HG02759 (cell line): ENCODE data around the gene TNFSF18.
"Not testable (repeated sequence)": the region's sequence is repeated elsewhere in the genome, so short reads cannot be mapped to it uniquely, and the experiment has no call there.

Source experiments
- ATAC-seq: cut with Tn5 transposase; IDR thresholded peaks from one replicate; pipeline ENCODE4 v1.9.1; 2021; ENCODE audit warnings: mild to moderate bottlenecking, moderate library complexity; ENCODE audit not compliant: unreplicated experiment

Gene TNFSF18, protein sequence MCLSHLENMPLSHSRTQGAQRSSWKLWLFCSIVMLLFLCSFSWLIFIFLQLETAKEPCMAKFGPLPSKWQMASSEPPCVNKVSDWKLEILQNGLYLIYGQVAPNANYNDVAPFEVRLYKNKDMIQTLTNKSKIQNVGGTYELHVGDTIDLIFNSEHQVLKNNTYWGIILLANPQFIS

DNA sequence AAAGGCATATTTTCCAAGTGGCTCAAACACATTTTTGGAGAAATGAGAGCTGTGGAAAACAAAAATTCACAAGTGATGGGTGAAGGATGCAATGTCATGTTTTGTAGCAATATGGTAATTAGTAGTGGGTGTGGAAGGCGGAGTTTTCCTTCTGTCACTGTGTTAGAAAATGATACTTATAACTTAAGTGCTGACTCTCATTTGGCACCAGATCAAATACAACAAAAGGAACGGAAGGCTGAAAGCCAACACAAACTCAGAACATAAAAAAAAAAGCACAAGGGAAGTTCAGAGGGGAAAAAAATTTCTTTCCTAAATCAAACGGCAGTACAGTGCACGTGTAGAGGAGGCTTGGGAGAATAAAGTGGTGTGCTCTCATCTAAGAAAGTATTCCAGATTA is at the start of gene TNFSF18:
TNFSF18 (minus strand) TSS at position 77 of the 400 bp plus-strand sequence; CDS start at position 32, 45 bp downstream.
- no peak for ATAC-seq

DNA sequence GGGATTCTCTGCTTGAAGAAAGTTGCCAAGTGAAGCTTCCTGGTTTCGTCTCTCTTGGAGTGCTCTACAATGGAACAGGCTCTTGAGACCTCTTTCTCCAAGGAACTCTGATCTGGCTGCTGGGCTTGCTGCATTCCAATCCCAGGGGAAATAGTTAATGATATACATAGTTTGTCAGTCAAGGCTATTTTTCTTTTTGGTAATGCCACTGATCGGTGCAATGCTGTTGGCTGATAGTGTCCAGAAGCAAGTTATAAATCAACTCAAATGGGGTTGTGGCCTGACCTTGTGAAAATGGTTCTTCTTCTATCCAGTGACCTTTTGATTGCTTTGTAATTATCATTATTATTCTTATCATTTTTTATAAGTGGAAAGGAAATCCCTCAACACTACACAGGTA is 48.4 kb upstream of the TNFSF18 start:
- no peak for ATAC-seq

DNA sequence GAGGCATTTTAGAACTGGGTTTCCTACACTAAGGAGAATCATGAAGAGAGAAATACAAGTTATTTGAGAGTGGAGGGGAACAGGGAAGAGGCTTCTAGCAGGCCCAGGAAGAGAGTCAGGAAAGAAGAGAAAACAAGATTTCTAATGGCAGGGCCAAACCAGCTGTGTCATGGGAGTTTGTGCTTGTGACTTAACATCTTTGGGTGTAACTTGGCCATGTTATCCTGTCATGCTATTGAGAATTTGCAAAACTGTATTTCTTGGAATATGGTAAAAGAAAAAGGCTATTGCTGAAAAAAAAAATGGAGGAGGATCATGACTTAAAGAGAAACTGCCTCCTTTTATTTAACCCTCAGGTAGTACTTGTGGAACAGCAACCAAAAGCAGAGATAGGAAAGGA is 47.4 kb upstream of the TNFSF18 start:
- no peak for ATAC-seq

DNA sequence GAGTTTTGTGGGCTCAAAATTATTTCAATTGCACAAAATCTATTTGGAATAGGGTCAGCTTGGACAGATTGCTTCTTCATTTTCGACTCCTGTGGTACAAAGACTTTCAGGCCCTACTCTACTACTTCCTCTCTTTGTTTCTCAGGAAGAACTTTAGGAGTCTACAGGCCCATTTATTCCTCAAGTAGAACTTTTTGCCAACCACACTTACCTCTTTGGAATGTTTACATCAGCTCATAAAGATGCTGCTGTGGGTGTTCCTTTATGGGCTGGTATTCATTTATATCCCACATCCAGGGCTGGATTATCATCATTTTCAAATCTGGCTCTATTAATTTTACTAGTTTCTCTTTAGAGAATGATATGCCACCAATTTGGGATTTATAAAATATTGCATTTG is 46.3 kb upstream of the TNFSF18 start:
- no peak for ATAC-seq

DNA sequence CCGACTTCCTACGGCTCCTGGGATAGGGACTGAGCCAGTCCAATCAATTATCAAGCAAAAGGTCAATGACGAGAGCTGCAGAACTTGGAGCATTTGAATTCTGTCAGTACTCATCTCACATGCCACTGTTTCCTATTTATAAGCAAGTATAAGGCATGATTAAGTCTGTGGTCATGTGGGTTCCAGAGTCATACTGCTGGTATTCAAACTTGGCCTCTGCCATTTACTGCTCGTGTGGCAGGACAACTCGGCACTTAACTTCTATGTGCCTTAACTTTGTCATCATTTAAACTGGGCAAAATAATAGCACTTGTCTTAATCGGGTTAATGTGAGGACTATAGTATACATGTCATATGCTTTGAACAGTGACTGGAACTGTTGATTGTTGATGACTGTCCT is 44.9 kb upstream of the TNFSF18 start:
- ATAC-seq, result no peak

DNA sequence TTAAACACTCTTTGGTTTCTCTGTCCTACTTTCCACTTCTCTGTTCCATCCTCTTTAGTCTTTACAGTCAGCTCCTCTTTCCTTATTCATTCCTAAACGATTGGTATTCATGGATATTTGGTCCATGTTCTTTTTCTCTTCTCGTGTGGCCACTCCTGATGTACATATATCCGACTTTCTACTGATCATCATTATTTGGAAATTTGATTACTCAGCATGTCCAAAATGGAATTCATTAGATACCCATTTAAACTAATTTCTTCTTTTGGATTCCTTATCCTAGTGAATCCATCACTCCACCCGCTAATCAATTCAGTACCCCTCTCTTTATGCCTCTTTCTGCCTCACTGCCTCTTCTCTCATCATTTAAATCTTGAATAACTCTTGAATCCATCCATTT is 43.8 kb upstream of the TNFSF18 start:
- ATAC-seq, result no peak

DNA sequence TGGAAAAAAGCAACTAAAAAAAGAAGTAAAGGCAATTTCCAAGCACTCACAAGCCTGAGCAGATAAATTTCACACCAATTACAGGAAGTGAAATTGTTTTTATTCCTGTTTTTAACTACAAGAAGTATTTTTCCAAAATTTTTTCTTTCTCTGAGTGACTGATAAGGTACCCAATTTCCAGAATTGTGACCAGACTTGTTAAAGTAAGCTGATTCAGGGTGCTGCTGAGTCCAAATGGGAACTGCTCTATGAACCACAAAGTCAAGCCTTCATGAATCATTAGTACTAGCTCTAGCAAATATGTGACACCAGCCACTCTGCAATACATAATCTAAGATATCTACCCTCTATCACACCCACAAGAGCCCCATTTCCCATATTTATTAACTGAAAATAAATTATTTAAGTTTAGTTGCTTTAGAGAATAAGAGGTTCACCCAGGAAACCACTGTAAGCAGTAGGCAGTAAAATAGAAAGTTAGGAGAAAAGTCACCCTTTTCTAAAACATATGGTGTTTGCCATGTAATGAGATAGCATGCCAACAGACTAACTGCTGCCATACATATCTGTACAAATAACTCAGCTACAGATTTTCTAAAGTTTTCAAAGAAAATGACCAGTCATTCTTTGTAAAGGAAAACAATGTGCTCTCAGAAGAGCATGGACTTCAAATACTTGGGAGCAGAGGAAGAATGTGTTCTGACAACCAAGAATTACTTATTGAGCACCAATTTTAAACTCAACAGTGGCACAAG is 43.1 kb upstream of the TNFSF18 start:
- ATAC-seq, result no peak

DNA sequence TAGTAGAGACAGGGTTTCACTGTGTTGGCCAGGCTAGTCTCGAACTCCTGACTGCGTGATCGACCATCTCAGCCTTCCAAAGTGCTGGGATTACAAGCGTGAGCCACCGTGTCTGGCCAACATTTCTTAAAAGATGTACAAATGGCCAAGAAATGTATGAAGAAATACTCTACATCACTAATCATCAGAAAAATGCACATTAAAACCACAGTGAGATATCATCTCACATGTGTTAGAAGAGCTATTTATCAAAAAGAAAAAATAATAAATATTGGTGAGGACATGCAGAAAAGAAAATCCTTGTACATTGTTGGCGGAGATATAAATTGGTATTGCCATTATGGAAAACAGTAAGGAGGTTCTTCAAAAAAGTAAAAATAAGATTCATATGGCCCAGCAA is 33.6 kb upstream of the TNFSF18 start:
- no peak for ATAC-seq

DNA sequence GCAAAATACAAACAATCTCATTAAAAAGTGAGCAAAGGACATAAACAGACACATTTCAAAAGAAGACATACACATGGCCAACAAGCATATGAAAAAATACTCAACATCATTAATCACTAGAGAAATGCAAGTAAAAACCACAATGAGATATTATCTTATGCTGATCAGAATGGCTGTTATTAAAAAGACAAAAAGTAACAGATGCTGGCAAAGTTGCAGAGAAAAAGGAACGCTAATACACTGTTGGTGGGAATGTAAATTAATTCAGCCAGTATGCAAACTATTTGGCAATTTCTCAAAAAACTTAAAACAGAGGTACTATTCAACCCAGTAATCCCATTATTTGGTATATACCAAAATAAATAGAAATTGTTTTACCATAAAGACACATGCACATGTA is 32.2 kb upstream of the TNFSF18 start:
- ATAC-seq, result no peak

DNA sequence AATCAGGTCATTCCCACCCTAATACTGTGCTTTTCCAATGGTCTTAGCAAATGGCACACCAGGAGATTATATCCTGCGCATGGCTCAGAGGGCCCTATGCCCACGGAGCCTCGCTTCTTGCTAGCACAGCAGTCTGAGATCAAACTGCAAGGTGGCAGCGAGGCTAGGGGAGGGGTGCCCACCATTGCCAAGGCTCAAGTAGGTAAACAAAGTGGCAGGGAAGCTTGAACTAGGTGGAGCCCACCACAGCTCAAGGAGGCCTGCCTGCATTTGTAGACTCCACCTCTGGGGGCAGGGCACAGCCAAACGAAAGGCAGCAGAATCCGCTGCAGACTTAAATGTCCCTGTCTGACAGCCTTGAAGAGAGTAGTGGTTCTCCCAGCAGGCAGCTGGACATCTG is 23.5 kb upstream of the TNFSF18 start:
- ATAC-seq, result not testable (repeated sequence)

DNA sequence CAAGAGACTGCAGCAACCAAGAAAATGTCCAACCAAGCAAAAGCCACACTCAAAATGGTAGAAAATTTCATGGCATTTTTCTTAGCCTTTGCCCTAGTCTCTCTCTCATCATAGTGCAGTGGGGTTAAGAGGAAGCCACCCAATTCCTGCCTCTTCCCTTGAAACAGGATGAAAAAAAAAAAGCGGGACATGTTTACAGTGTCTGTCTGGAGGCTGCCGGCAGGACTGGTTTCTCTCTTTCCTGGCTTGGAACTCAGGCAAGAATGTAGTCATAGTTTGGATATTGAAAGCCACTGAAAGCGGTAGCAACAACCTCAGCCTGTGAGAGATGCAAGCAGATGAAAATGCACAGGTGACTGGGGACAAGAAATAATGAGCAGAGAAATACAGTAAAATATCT is 13.3 kb upstream of the TNFSF18 start:
- ATAC-seq, result no peak

DNA sequence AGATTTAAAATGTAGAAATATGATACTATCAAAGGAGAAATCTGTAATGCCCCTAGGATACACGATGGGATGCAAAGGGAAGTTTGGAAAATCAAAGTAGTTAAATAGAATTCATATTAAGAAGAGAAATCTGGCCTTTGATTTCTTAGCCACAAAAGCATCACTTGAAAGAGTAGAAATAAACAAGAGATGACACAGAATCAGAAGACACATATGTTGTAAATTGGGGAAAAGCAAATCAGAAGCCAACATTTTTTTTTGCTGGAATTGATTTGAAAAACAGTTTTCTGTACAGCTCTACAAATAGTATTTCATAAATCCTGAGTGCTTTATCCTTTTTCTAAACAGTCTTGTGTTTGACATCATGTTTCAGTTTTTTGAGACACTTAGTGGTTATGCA is 12.4 kb upstream of the TNFSF18 start:
- ATAC-seq, result no peak

DNA sequence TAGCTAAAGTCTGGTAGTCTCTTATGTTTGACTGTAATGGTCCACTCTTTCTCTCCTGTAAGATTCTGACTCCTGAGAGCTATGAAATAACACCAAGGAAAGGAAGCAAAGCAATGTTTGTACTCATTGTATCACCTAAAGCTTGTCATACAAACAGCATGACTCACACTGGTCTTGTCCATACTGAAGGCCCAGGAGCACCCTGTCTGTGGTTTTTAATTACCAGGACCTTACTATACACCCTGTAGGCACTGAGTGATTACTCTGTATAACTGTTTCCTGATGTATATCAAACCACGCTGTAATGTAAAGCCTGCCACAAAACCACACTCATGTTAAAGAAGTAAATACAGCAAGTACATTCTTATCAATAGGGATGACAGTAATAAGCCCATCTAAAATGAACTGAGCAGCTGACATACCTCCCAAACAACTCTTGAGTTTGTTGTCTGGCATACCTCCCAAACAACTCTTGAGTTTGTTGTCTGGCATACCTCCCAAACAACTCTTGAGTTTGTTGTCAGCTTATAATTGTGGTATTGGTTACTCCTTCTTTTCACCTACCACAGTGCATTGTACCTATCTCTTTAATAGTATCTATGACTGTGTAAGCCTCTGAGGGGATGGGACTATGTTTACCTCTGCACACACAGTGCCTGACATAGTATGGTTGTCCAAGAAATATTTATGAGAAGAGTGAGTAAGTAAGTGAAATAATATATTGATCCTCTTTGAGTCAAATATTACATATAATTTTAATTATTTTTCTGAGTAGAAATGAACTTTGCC is 11.6 kb upstream of the TNFSF18 start:
- ATAC-seq, result no peak

DNA sequence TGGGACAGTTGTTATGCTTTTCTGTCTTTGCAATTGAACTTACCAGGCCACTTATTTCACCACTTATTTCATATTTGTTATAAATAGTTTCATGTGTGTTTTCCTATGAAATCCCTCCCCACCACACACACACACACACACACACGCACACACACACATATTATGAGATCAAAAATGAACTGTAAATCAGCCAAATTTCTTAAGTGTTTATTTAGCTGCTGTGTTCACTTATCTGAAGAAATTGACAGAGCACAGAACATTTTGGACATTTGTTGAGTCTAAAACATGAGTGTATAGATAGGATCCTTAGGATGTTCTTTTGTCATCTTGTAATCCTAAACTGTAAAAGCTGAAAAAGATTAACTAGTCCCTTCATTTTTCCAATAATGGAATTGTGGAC is 7.8 kb upstream of the TNFSF18 start:
- ATAC-seq, result no peak

DNA sequence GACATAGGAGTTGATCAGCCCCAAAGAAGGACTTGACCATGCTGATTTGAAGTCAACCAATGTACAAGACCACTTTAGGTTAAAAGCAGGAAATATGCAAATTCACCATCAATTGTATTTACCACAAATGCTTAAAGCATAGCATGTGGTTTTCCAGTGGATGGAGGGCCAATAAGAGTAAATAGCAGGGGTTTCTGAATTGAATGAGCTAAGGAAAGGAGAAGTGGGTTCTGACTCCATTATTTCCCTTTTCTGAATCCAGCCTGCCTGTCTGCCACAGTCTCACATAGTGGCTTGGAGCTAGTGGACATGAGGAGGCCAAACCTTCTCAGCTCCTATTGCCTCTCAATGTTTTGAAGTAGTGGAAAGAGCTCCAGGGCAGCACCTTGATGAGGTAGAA is 7.2 kb upstream of the TNFSF18 start:
- no peak for ATAC-seq

DNA sequence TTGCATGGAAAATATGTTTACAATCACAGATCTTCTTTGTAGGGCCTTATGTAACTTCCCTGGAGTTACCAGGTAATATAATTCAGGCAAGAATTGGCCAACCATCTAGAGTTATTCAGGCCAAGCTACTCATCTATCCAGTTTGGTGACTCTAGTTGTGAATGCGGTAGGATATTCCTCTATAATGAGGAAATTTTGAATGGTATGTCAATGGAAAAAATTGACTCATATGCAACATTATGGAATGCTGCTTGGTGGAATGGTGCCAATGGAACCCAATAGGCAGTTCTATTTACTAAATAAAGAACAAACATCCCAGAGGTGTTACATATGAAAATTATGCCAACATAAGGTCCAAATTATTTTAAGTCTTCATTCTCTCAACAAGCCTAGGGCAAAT is 5.6 kb upstream of the TNFSF18 start:
- no peak for ATAC-seq

DNA sequence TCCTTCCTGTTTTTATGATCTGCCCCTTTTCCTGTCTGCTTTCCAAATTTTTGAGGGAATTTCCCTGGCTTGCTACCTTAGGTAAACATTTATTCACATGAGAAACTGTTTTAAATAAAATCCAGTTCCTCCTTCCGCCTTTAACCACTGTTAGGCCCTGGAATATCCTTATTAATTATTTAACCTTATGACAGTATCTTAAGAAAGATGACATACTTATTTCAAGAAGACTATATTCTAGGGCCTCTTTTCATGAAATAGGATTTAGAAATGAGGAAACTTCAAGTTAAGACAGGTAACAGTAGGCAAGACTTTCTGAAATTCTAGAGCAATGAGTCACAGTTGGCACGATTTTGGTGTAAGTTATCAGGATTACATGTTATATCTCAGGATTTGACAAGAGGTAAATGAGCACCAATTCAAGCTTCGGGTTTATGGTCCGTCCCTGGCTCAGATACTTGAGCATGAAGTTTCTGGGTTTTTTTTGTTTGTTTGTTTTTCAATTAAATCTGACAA is 2.0 kb upstream of the TNFSF18 start:
- no peak for ATAC-seq

DNA sequence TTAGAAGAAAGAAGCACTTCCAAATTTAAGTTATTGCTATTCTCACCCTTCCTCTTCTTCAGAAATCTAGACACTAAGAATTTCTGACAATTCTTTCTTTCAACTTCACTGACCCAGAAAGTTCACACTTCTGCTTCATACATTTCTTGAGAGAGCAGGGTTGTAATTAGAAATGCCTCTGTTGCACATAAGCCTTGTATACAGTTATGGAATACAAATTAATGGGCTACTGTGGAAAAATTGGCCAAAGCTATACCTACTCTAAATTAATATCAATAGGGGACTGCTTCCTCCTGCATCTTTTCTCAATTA is 1.5 kb downstream of the TNFSF18 start:
- ATAC-seq, result no peak

DNA sequence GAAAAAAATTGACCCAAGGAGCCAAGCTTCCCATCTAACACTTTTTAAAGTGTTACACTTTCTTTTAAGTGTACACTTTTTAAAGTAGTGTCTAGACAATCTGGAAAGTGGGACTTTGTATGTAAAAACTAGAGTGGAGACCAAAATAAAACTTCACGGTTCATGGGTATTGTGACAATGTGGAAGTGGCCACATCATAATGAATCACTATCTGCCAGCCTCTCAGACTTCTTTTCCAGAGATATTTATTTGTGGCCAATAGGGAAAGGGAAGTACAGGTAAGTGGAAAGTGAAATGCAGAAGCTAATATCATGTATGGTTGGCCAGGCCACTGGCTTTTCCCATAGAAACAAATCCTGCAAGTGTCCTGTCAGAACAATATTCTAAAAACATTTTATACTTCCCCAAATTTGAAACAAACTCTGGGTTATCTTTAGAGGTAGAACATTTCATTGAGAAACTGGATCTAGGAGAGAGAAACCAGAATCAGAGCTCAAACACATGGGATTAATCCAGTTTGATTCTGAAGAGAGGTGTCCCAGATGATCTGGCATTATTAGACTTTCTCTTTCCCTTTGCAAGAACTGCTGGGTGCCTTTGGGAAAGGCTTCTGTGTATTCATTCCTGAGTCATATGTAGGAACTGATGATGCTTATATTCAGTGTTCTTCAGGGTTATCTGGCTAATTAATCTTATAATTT is 2.0 kb downstream of the TNFSF18 start:
- ATAC-seq, result no peak

DNA sequence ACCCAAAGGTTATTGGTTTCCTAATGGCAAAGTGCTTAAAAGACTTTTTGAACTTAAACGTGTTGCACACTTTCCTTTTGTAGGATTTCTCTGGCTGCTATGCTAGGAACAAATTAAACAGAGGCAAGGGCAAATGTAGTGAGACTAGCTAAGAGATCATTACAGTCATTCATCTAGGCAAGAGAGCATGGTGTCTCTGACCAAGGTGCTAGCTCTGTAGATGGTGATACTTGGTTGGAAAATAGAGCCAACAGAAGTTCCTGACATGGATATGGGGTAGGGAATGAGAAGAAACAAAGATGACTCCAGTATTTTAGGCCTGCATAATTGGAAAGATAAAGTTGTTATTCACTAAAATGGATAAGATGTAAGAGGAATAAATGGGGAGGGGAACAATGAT is 6.1 kb downstream of the TNFSF18 start:
- ATAC-seq, result no peak

DNA sequence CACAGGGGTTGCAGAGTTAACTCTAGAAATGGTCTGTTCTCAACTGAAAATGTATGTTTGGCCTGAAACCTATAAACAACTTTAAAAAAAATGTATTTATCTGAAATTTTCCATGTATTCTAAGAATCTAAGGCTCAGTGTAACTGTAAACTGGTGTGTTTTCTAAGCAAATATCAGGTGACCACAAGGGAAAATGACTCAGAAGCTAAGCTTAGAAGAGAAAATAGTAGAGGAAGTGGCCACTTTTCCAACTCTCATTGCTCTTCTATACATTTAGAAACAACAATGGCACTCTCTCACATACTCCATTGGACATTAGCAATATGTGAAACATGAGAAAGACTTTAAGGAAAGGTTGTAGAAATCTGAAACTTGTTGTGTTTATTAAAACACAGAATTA is 7.5 kb downstream of the TNFSF18 start:
- no peak for ATAC-seq
